GM12878 (cell line): ENCODE measurements around the gene PLEKHH2. TPM values are rescaled to one million over a fixed set of nuclear protein-coding genes. Genes with fewer than 3 reads are reported as not detected.

Experiments used
- ATAC-seq: fragments of 200-7000 bp; cut with Tn5 transposase; 3 replicates; pipeline ENCODE4 v1.9.1; 2020; ENCODE audit warnings: mild to moderate bottlenecking, moderate library complexity
- BruUV-seq: library from RNA; stranded (reverse); fragments of 400-500 nt; replicated peaks from 2 replicates; lab custom pipeline; 2021; lab: Mats Ljungman, UMichigan
- CTCF ChIA-PET: fragments of 300-600 bp; sonication (Branson Sonifier 250); formaldehyde crosslinking; extraction: SDS; loops from one replicate; lab custom pipeline; 2021; ENCODE audit warnings: inconsistent platforms; lab: Yijun Ruan, JAX
- POLR2A ChIA-PET: fragments of 350-600 bp; formaldehyde crosslinking; extraction: SDS; loops from one replicate; lab custom pipeline; 2021; ENCODE audit warnings: inconsistent platforms; lab: Charles Lee
- RAD21 ChIA-PET: fragments of 300-600 bp; sonication (Branson Sonifier 250); formaldehyde crosslinking; loops from one replicate; lab custom pipeline; 2023; ENCODE audit warnings: antibody characterized with exemption; ENCODE audit not compliant: unreplicated experiment; lab: Charles Lee
- SMC1A ChIA-PET: fragments of 300-600 bp; sonication (Branson Sonifier 250); formaldehyde crosslinking; loops from one replicate; lab custom pipeline; 2023; ENCODE audit not compliant: unreplicated experiment, uncharacterized antibody; lab: Charles Lee
- DNase-seq: peaks from one replicate; pipeline ENCODE4 v3.0.0-alpha.2; 2011; ENCODE audit warnings: low read depth, low spot score
- FAIRE-seq: peaks from 3 replicates; lab custom pipeline; 2011; peaks lifted over from hg19 to GRCh38; lab: Jason Lieb, UNC
- H2AFZ ChIP-seq: 2 replicates; pipeline ENCODE4 v1.6.0; 2011; ENCODE audit warnings: low read depth, low read length, control low read depth; ENCODE audit not compliant: control insufficient read depth
- H3K27ac ChIP-seq: 2 replicates; pipeline ENCODE4 v1.5.1; 2011; ENCODE audit warnings: control low read depth; ENCODE audit not compliant: control insufficient read depth, insufficient read depth
- H3K27me3 ChIP-seq, 2 experiments: replicated peaks in 1 of 2; 2 replicates each; pipeline versions ENCODE4 v1.6.0 to v1.6.1; 2011; ENCODE audit warnings: low read length in 1 of 2; ENCODE audit not compliant: control insufficient read depth in 2 of 2, insufficient read depth in 2 of 2
- H3K36me3 ChIP-seq, 2 experiments: 2 replicates each; pipeline ENCODE4 v1.5.1; 2011; ENCODE audit warnings: low read length in 1 of 2; ENCODE audit not compliant: control insufficient read depth in 2 of 2, insufficient read depth in 2 of 2
- H3K4me1 ChIP-seq: 2 replicates; pipeline ENCODE4 v1.6.1; 2011; ENCODE audit warnings: mild to moderate bottlenecking, low read length, moderate library complexity, mixed read lengths; ENCODE audit not compliant: control insufficient read depth, insufficient read depth
- H3K4me2 ChIP-seq: 2 replicates; pipeline ENCODE4 v1.6.0; 2011; ENCODE audit warnings: control low read depth; ENCODE audit not compliant: control insufficient read depth, insufficient read depth
- H3K4me3 ChIP-seq: fragments of 200-600 bp; sonication (generic); 2 replicates; pipeline ENCODE4 v1.5.1; 2016
- H3K79me2 ChIP-seq: 2 replicates; pipeline ENCODE4 v1.6.0; 2011; ENCODE audit warnings: low read length; ENCODE audit not compliant: control insufficient read depth, insufficient read depth
- H3K9ac ChIP-seq: 2 replicates; pipeline ENCODE4 v1.8.0; 2011; ENCODE audit warnings: low read length, control low read depth, mixed read lengths; ENCODE audit not compliant: control insufficient read depth, insufficient read depth
- H3K9me3 ChIP-seq: replicated peaks from 3 replicates; pipeline ENCODE4 v1.5.1; 2011; ENCODE audit warnings: mild to moderate bottlenecking, low read length; ENCODE audit not compliant: control insufficient read depth, insufficient read depth
- H4K20me1 ChIP-seq: 2 replicates; pipeline ENCODE4 v1.6.0; 2011; ENCODE audit not compliant: control insufficient read depth, insufficient read depth
- BMI1 ChIP-seq: fragments of 450-650 bp; IDR thresholded peaks from 2 replicates; pipeline ENCODE4 v1.6.1; 2016; ENCODE audit warnings: mild to moderate bottlenecking, moderate library complexity, borderline replicate concordance
- CEBPB ChIP-seq, 2 experiments: fragments of 150-350 bp in 1 of 2; IDR thresholded peaks; 2 replicates each; pipeline ENCODE4 v1.6.1; 2012 to 2014; ENCODE audit warnings: low read depth in 2 of 2, low read length in 2 of 2, borderline replicate concordance in 1 of 2, inconsistent platforms in 1 of 2
- CTCF ChIP-seq, 3 experiments: IDR thresholded peaks in 2 of 3; conservative IDR thresholded peaks in 1 of 3; 2 replicates each; pipeline ENCODE4 v1.5.1; 2011; ENCODE audit warnings: low read depth in 3 of 3, low read length in 3 of 3, mild to moderate bottlenecking in 3 of 3, control low read depth in 2 of 3, moderate library complexity in 2 of 3, inconsistent platforms in 1 of 3, mixed read lengths in 1 of 3; ENCODE audit not compliant: control insufficient read depth in 2 of 3, insufficient read depth in 1 of 3; ENCODE audit errors: extremely low read depth in 1 of 3
- ELK1 ChIP-seq: IDR thresholded peaks from 2 replicates; pipeline ENCODE4 v1.6.1; 2012; ENCODE audit warnings: low read depth, low read length, improper control_type of control experiment
- NFYA ChIP-seq: IDR thresholded peaks from 2 replicates; pipeline ENCODE4 v1.6.1; 2011; ENCODE audit warnings: low read depth, mild to moderate bottlenecking, low read length, improper control_type of control experiment, borderline replicate concordance
- SIX5 ChIP-seq: IDR thresholded peaks from 2 replicates; pipeline ENCODE4 v1.6.1; 2011; ENCODE audit warnings: mild to moderate bottlenecking, low read depth, low read length, moderate library complexity; ENCODE audit not compliant: severe bottlenecking
- SKIL ChIP-seq: fragments of 450-650 bp; IDR thresholded peaks from 2 replicates; pipeline ENCODE4 v1.6.1; 2017; ENCODE audit warnings: mild to moderate bottlenecking, low read depth, inconsistent platforms; ENCODE audit not compliant: poor library complexity, severe bottlenecking
- USF1 ChIP-seq: IDR thresholded peaks from 2 replicates; pipeline ENCODE4 v1.6.1; 2011; ENCODE audit warnings: borderline replicate concordance, low read depth, mild to moderate bottlenecking, moderate library complexity, mixed read lengths, low read length; ENCODE audit not compliant: insufficient read depth; ENCODE audit errors: extremely low read length
- ZBED1 ChIP-seq: IDR thresholded peaks from 2 replicates; pipeline ENCODE4 v1.6.1; 2016; ENCODE audit warnings: borderline replicate concordance
- ZNF24 ChIP-seq: fragments of 450-650 bp; IDR thresholded peaks from 2 replicates; pipeline ENCODE4 v1.6.1; 2017; ENCODE audit warnings: antibody characterized with exemption, mild to moderate bottlenecking
- WGBS: methylation state at CpG from one replicate; pipeline ENCODE4 v1.1.6; 2016; ENCODE audit warnings: low lambda C conversion rate; ENCODE audit not compliant: insufficient replicate concordance, insufficient coverage; ENCODE audit errors: missing lambda C conversion rate; 5-methylcytosine and 5-hydroxymethylcytosine counted together
- in situ Hi-C: fragments of 300-500 bp; cut with MboI; formaldehyde crosslinking; loops from 9 replicates; pipeline ENCODE4 v1.14.3; 2018; ENCODE audit warnings: mixed read lengths
- intact Hi-C: fragments of 100-400 bp; cut with micrococcal nuclease; formaldehyde crosslinking; loops from one replicate; pipeline ENCODE4 v1.14.2; 2022; ENCODE audit not compliant: unreplicated experiment
- polyA plus RNA-seq, 11 experiments: library from polyadenylated mRNA; depleted of rRNA in 4 of 11; unstranded in 6 of 11; stranded (reverse) in 5 of 11; fragments of >200 nt; fragmentation: Nextera tagmentation in 4 of 11; fragmentation: Illumina TruSeq in 1 of 11; extraction: Ambion mirVana in 4 of 11; extraction: Trizol in 1 of 11; gene quantifications; 1 replicate in 1 of 11; 2 replicates in 10 of 11; pipeline versions ENCODE4 v1.2.1 to v1.2.3, GENCODE V29; 2011 to 2016; ENCODE audit warnings: inconsistent platforms in 2 of 11, missing spikeins in 2 of 11, low read depth in 1 of 11
- total RNA-seq, 4 experiments: library from RNA; depleted of rRNA in 3 of 4; stranded (reverse); fragments of >200 nt in 3 of 4; fragmentation: Illumina TruSeq in 1 of 4; extraction: Trizol in 1 of 4; gene quantifications; 2 replicates each; pipeline versions ENCODE4 v1.2.1 to v1.2.3, GENCODE V29; 2013 to 2021

PLEKHH2 gene
- total and polyA plus RNA-seq, 10 of the 15 experiments (the other 5 are each of a cell fraction or from before 2014, with no cell fraction given) = not detected

- Histone ChIP-seq H3K4me1 (no peaks in the 10 kb centered on the region), H2AFZ (no peak overlapping the region), H3K9me3 (no peaks in the 10 kb centered on the region), H4K20me1 (no peaks in the 10 kb centered on the region), H3K4me2 (no peak overlapping the region), H3K4me3 (no peak overlapping the region), H3K9ac (no peak overlapping the region), H3K27me3 (no peaks in the 10 kb centered on the region), H3K36me3 (no peaks in the 10 kb centered on the region; a peak in 1 of 4 replicates), H3K79me2 (no peaks in the 10 kb centered on the region), H3K27ac (no peak overlapping the region)
- no peak for FAIRE-seq
- intact Hi-C loops = no loop called here
- POLR2A ChIA-PET = interaction anchor here (0.8 kb wide), 1 partner anchor 190 kb away, joined by 3 read pairs; no protein-coding TSS in a partner anchor
- no TSS peak for BruUV-seq
- DNase-seq = no peak
- in situ Hi-C loops = no loop called here
- TF ChIP-seq CTCF (IDR thresholded peaks at IDR 0.05 in 2 of 3, conservative IDR thresholded peaks at IDR 0.05 in 1 of 3; ENCODE audit: control insufficient read depth in 2 of 3, extremely low read depth in 1 of 3, insufficient read depth in 1 of 3, low read depth in 3 of 3, low read length in 3 of 3) (no peak), CEBPB (IDR thresholded peaks at IDR 0.05; ENCODE audit: borderline replicate concordance in 1 of 2, low read depth in 2 of 2, low read length in 2 of 2) (no peak), NFYA (no peak), SIX5 (no peak)
- CTCF ChIA-PET = no interaction called here
- no peak for ATAC-seq
- SMC1A ChIA-PET = interaction anchor here (1.3 to 1.7 kb wide), 2 partner anchors 11 to 12 kb away, joined by 3 to 4 read pairs; no protein-coding TSS in a partner anchor
- RAD21 ChIA-PET = no interaction called here
Measured at GRCh38 chr2:43800894-43801293, 163.8 kb downstream of the PLEKHH2 start.

- no peaks in the 10 kb centered on the region for H3K79me2 ChIP-seq
- DNase-seq = no peak
- BruUV-seq = no TSS peak
- ChIA-PET POLR2A (interaction anchor here (0.6 kb wide), 1 partner anchor 10 kb away, joined by 5 read pairs; no protein-coding TSS in a partner anchor), SMC1A (interaction anchor here (0.7 kb wide), 1 partner anchor 8 kb away, joined by 3 read pairs; no protein-coding TSS in a partner anchor), RAD21 (no interaction called here), CTCF (no interaction called here)
- FAIRE-seq = no peak
- no peak overlapping the region for H3K27ac ChIP-seq
- no peaks in the 10 kb centered on the region; a peak in 1 of 4 replicates for H3K36me3 ChIP-seq
- whole genome bisulfite sequencing = 96% methylated on average over 2 of the region's 2 CpGs
- in situ Hi-C loops = no loop called here
- H3K4me3 ChIP-seq = no peak overlapping the region
- H3K4me2 ChIP-seq = no peak overlapping the region
- H3K9ac ChIP-seq = no peak overlapping the region
- H2AFZ ChIP-seq = no peak overlapping the region
- no peak for ATAC-seq
- no peaks in the 10 kb centered on the region for H3K9me3 ChIP-seq
- H3K27me3 ChIP-seq = no peaks in the 10 kb centered on the region
- no peaks in the 10 kb centered on the region for H4K20me1 ChIP-seq
- no peaks in the 10 kb centered on the region for H3K4me1 ChIP-seq
- intact Hi-C loops = no loop called here
- no peak for TF ChIP-seq ZNF24
- no peak for TF ChIP-seq BMI1
- no peak for TF ChIP-seq ZBED1
- TF ChIP-seq ELK1 = no peak
- no peak for TF ChIP-seq SKIL
- no peak for TF ChIP-seq USF1
Measured at GRCh38 chr2:43802135-43802534, 165.1 kb downstream of the PLEKHH2 start.
